K562 (cell line): ENCODE results near the gene DNALI1. TPM values are rescaled to one million over a fixed set of nuclear protein-coding genes. Genes with fewer than 3 reads are reported as not detected.
A peak's percentile ranks its signal among the peaks of the same experiment; 100 is the strongest.

ENCODE experiments used
- CREB1 ChIP-seq, 2 experiments: sonication (generic) in 1 of 2; formaldehyde crosslinking in 1 of 2; IDR thresholded peaks; 2 replicates each; pipeline versions ENCODE4 v1.6.1 to v1.8.0; 2012 to 2022; ENCODE audit warnings: inconsistent platforms in 1 of 2, mild to moderate bottlenecking in 1 of 2, missing genetic modification reagents in 1 of 2, moderate library complexity in 1 of 2
- DIDO1 ChIP-seq: fragments of 450-650 bp; IDR thresholded peaks from 2 replicates; pipeline ENCODE4 v1.6.1; 2016; ENCODE audit warnings: low read depth, missing biosample characterization, missing genetic modification characterization
- GATA2 ChIP-seq: sonication (generic); formaldehyde crosslinking; IDR thresholded peaks from 2 replicates; pipeline ENCODE4 v1.4.0; 2020; ENCODE audit warnings: mild to moderate bottlenecking, missing genetic modification reagents
- TGIF2 ChIP-seq: sonication (generic); formaldehyde crosslinking; IDR thresholded peaks from 2 replicates; pipeline ENCODE4 v1.8.1; 2022; ENCODE audit warnings: mild to moderate bottlenecking, missing genetic modification reagents, moderate library complexity
- TRIM28 ChIP-seq: fragments of 450-650 bp; IDR thresholded peaks from 2 replicates; pipeline ENCODE4 v1.6.1; 2017
- XRCC5 ChIP-seq: fragments of 200-400 bp; formaldehyde crosslinking; IDR thresholded peaks from 2 replicates; pipeline ENCODE4 v1.6.1; 2017; ENCODE audit warnings: low read depth, mild to moderate bottlenecking, low read length
- ZNF584 ChIP-seq: fragments of 200-800 bp; sonication (Bioruptor generic); IDR thresholded peaks from 2 replicates; pipeline ENCODE4 v1.6.1; 2016; ENCODE audit warnings: low read depth, mild to moderate bottlenecking, missing genetic modification characterization, missing compliant biosample characterization
- polyA plus RNA-seq, 8 experiments: library from polyadenylated mRNA; depleted of rRNA in 4 of 8; stranded (reverse) in 5 of 8; unstranded in 3 of 8; fragments of >200 nt; fragmentation: Nextera tagmentation in 2 of 8; fragmentation: Illumina TruSeq in 1 of 8; extraction: Ambion mirVana in 2 of 8; extraction: Trizol in 1 of 8; gene quantifications; 2 replicates each; pipeline versions ENCODE4 v1.2.1 to v1.2.3, GENCODE V29; 2011 to 2014; ENCODE audit warnings: inconsistent platforms in 1 of 8, missing spikeins in 1 of 8
- total RNA-seq, 7 experiments: library from RNA; depleted of rRNA in 6 of 7; stranded (reverse); fragments of >200 nt in 6 of 7; fragmentation: Illumina TruSeq in 2 of 7; extraction: Trizol in 2 of 7; gene quantifications; 2 replicates each; pipeline versions ENCODE4 v1.2.1 to v1.2.3, GENCODE V29; 2011 to 2021; ENCODE audit warnings: low replicate concordance in 1 of 7
- TF ChIP-seq, protein P1 (sequence below): IDR thresholded peaks from 2 replicates; pipeline ENCODE4 v1.6.1; 2011; ENCODE audit warnings: borderline replicate concordance, low read depth, mild to moderate bottlenecking, moderate library complexity, low read length; ENCODE audit not compliant: insufficient read depth, poor library complexity, severe bottlenecking
- TF ChIP-seq, protein P2 (sequence below), 3 experiments: IDR thresholded peaks in 2 of 3; conservative IDR thresholded peaks in 1 of 3; 2 replicates each; pipeline ENCODE4 v1.5.1; 2011 to 2012; ENCODE audit warnings: low read length in 3 of 3, mild to moderate bottlenecking in 3 of 3, control low read depth in 2 of 3, improper control_type of control experiment in 1 of 3, inconsistent platforms in 1 of 3, low read depth in 1 of 3, mixed read lengths in 1 of 3, moderate library complexity in 1 of 3; ENCODE audit not compliant: insufficient read depth in 2 of 3
- TF ChIP-seq, protein P3 (sequence below): fragments of 450-650 bp; formaldehyde crosslinking; conservative IDR thresholded peaks from 2 replicates; pipeline ENCODE4 v1.4.0; 2022; ENCODE audit warnings: mild to moderate bottlenecking, missing genetic modification characterization
- TF ChIP-seq, protein P4 (sequence below): fragments of 200-800 bp; sonication (Bioruptor generic); IDR thresholded peaks from 2 replicates; pipeline ENCODE4 v1.6.1; 2017; ENCODE audit warnings: missing genetic modification characterization, missing compliant biosample characterization

Gene DNALI1
- total and polyA plus RNA-seq, 9 of the 15 experiments (the other 6 are each of a cell fraction or from before 2014, with no cell fraction given), result 0.87 to 5.6 (median 1.2) TPM

DNA sequence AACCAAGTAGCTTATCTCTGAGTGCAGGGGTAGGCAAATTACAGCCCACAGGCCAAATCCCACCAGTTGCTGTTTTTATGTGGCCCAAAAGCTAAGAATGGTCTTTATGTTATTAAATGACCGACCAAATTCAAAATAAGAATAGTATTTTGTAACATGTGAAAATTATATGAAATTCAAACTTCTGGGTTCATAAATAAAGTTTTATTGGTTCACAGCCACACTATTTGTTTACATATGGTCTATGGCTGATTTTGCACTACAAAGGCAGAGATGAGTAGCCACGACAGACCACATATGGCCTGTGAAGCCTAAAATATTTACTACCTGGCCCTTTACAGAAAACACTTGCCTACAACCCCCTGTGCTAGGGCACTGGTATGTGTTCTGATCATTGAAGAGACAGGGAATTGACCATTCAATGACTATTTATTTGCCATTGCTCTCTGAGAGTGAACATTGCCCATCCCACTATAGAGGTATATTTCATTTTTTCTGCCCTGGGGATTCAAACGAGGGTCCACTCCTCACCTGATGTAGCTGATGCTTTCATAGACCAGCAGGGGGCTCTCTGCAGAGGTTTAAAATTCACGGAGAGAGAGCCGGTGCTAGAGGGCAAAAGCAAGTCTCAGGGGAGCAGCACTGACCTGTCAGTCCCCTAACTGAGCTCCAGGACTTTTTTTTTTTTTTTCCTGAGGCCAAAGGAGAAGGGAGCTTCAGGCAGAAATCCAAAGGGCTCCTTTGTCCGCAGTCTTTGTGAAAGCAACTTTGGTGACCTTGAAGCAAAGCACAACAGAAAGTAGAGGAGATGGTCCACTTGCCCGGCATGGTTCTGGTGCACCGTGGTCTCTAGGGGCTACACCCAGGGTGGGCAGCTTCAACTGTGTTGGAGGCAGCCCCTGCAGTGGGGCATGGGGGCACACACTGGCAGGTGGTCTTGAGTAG, 46.3 kb downstream of the DNALI1 start (continued):
- TF ChIP-seq, protein P1, sequence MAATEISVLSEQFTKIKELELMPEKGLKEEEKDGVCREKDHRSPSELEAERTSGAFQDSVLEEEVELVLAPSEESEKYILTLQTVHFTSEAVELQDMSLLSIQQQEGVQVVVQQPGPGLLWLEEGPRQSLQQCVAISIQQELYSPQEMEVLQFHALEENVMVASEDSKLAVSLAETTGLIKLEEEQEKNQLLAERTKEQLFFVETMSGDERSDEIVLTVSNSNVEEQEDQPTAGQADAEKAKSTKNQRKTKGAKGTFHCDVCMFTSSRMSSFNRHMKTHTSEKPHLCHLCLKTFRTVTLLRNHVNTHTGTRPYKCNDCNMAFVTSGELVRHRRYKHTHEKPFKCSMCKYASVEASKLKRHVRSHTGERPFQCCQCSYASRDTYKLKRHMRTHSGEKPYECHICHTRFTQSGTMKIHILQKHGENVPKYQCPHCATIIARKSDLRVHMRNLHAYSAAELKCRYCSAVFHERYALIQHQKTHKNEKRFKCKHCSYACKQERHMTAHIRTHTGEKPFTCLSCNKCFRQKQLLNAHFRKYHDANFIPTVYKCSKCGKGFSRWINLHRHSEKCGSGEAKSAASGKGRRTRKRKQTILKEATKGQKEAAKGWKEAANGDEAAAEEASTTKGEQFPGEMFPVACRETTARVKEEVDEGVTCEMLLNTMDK, result peak; percentile 82
- TF ChIP-seq GATA2 (no peak), TRIM28 (no peak), DIDO1 (no peak), ZNF584 (no peak), TGIF2 (no peak), XRCC5 (0 out of 2 replicates have a peak, but pooled peaks have one; percentile 47), CREB1 (IDR thresholded peaks at IDR 0.05) (no peak), CREB1 (CRISPR knock-in tag; IDR thresholded peaks at IDR 0.05) (no peak)
- TF ChIP-seq, protein P2, sequence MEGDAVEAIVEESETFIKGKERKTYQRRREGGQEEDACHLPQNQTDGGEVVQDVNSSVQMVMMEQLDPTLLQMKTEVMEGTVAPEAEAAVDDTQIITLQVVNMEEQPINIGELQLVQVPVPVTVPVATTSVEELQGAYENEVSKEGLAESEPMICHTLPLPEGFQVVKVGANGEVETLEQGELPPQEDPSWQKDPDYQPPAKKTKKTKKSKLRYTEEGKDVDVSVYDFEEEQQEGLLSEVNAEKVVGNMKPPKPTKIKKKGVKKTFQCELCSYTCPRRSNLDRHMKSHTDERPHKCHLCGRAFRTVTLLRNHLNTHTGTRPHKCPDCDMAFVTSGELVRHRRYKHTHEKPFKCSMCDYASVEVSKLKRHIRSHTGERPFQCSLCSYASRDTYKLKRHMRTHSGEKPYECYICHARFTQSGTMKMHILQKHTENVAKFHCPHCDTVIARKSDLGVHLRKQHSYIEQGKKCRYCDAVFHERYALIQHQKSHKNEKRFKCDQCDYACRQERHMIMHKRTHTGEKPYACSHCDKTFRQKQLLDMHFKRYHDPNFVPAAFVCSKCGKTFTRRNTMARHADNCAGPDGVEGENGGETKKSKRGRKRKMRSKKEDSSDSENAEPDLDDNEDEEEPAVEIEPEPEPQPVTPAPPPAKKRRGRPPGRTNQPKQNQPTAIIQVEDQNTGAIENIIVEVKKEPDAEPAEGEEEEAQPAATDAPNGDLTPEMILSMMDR (IDR thresholded peaks at IDR 0.05 in 2 of 3, conservative IDR thresholded peaks at IDR 0.05 in 1 of 3; ENCODE audit: insufficient read depth in 2 of 3, low read depth in 1 of 3, low read length in 3 of 3), result peak; percentile 78 to 86 (median 80)
- TF ChIP-seq, protein P3, sequence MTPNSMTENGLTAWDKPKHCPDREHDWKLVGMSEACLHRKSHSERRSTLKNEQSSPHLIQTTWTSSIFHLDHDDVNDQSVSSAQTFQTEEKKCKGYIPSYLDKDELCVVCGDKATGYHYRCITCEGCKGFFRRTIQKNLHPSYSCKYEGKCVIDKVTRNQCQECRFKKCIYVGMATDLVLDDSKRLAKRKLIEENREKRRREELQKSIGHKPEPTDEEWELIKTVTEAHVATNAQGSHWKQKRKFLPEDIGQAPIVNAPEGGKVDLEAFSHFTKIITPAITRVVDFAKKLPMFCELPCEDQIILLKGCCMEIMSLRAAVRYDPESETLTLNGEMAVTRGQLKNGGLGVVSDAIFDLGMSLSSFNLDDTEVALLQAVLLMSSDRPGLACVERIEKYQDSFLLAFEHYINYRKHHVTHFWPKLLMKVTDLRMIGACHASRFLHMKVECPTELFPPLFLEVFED (CRISPR knock-in tag), result no peak
- TF ChIP-seq, protein P4, sequence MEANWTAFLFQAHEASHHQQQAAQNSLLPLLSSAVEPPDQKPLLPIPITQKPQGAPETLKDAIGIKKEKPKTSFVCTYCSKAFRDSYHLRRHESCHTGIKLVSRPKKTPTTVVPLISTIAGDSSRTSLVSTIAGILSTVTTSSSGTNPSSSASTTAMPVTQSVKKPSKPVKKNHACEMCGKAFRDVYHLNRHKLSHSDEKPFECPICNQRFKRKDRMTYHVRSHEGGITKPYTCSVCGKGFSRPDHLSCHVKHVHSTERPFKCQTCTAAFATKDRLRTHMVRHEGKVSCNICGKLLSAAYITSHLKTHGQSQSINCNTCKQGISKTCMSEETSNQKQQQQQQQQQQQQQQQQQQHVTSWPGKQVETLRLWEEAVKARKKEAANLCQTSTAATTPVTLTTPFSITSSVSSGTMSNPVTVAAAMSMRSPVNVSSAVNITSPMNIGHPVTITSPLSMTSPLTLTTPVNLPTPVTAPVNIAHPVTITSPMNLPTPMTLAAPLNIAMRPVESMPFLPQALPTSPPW (CRISPR knock-in tag), result no peak
